ENCODE data around the gene HES3.

The HES3 gene

GRCh38 chr1:6248932-6249738 lies 5.2 kb downstream of the HES3 start:
- H2BK15ac ChIP-seq (ENCODE audit: low read length), result no peak overlapping the region
- H3K4me1 ChIP-seq (ENCODE audit: control insufficient read depth in 2 of 2, insufficient read depth in 1 of 2, low read depth in 1 of 2, low read length in 2 of 2), result peaks cover 14 to 20% of the 10 kb centered on the region in 2 donors
- peak overlapping the region; percentile 66 for H3K4me2 ChIP-seq (ENCODE audit: insufficient read depth, low read length, poor library complexity, severe bottlenecking)
- H2BK5ac ChIP-seq (ENCODE audit: low read length), result no peak overlapping the region
- no peak overlapping the region for H2AFZ ChIP-seq (ENCODE audit: low read length)
- no peak overlapping the region for H4K8ac ChIP-seq (ENCODE audit: low read depth, low read length)
- H3K27ac ChIP-seq (replicated peaks; ENCODE audit: low read length), result no peak overlapping the region
- no peak overlapping the region for H3K4ac ChIP-seq (ENCODE audit: low read length)
- H3K14ac ChIP-seq (ENCODE audit: low read length), result no peak overlapping the region
- H3K79me1 ChIP-seq (ENCODE audit: low read depth, low read length), result no peaks in the 10 kb centered on the region
- peaks cover 7 to 13% of the 10 kb centered on the region in 2 donors for H3K36me3 ChIP-seq (replicated peaks in 1 of 2; ENCODE audit: control insufficient read depth in 2 of 2, insufficient read depth in 2 of 2, low read length in 2 of 2)
- H3K18ac ChIP-seq (ENCODE audit: low read length), result peak overlapping the region; percentile 50
- H4K91ac ChIP-seq (ENCODE audit: low read depth, low read length, poor library complexity), result no peak overlapping the region
- H3K27me3 ChIP-seq (ENCODE audit: control insufficient read depth in 3 of 3, insufficient read depth in 3 of 3, low read depth in 1 of 3, low read length in 3 of 3), result peaks cover 5 to 44% (median 6%) of the 10 kb centered on the region in 3 experiments
- H2BK12ac ChIP-seq (ENCODE audit: low read length), result no peak overlapping the region
- peak overlapping the region; percentile 66 for H2AK5ac ChIP-seq (ENCODE audit: low read depth, low read length)
- peak overlapping the region; percentile 80 for H3K9ac ChIP-seq (ENCODE audit: low read depth, low read length, poor library complexity)
- WGBS, 2 donors (ENCODE audit: extremely low coverage in 2 of 2, insufficient read length in 2 of 2, insufficient replicate concordance in 1 of 2), result no CpG with 5 or more reads among the region's 96 CpGs
- peak overlapping the region; percentile 85 for H3K23ac ChIP-seq (ENCODE audit: low read depth, low read length, poor library complexity)
- DNase-seq (ENCODE audit: low spot score), result no peak
- peak overlapping the region in 1 of 2 donors; percentile 66 for H3K4me3 ChIP-seq (ENCODE audit: low read length in 2 of 2)
- no peak overlapping the region for H2BK120ac ChIP-seq (ENCODE audit: low read depth, low read length)
- no peaks in the 10 kb centered on the region for H3K9me3 ChIP-seq (replicated peaks in 1 of 2; ENCODE audit: control insufficient read depth in 2 of 2, insufficient read depth in 1 of 2, low read depth in 1 of 2, low read length in 2 of 2)

GRCh38 chr1:6249739-6250689 lies 6.0 kb downstream of the HES3 start:
- Histone ChIP-seq H3K79me1 (ENCODE audit: low read depth, low read length) (no peaks in the 10 kb centered on the region), H2BK5ac (ENCODE audit: low read length) (no peak overlapping the region), H3K4me1 (ENCODE audit: control insufficient read depth in 2 of 2, insufficient read depth in 1 of 2, low read depth in 1 of 2, low read length in 2 of 2) (peaks cover 8 to 16% of the 10 kb centered on the region in 2 donors), H3K4ac (ENCODE audit: low read length) (no peak overlapping the region), H4K91ac (ENCODE audit: low read depth, low read length, poor library complexity) (no peak overlapping the region), H2BK15ac (ENCODE audit: low read length) (no peak overlapping the region), H3K23ac (ENCODE audit: low read depth, low read length, poor library complexity) (peak overlapping the region; percentile 65), H3K9me3 (replicated peaks in 1 of 2; ENCODE audit: control insufficient read depth in 2 of 2, insufficient read depth in 1 of 2, low read depth in 1 of 2, low read length in 2 of 2) (no peaks in the 10 kb centered on the region), H3K4me2 (ENCODE audit: insufficient read depth, low read length, poor library complexity, severe bottlenecking) (peak overlapping the region; percentile 66), H3K14ac (ENCODE audit: low read length) (peak overlapping the region; percentile 94), H3K36me3 (replicated peaks in 1 of 2; ENCODE audit: control insufficient read depth in 2 of 2, insufficient read depth in 2 of 2, low read length in 2 of 2) (peaks cover 15 to 20% of the 10 kb centered on the region in 2 donors), H2AK5ac (ENCODE audit: low read depth, low read length) (peak overlapping the region; percentile 99), H3K27ac (replicated peaks; ENCODE audit: low read length) (no peak overlapping the region), H3K18ac (ENCODE audit: low read length) (peak overlapping the region; percentile 94), H3K4me3 (ENCODE audit: low read length in 2 of 2) (peak overlapping the region in 1 of 2 donors; percentile 15), H4K8ac (ENCODE audit: low read depth, low read length) (no peak overlapping the region), H3K27me3 (ENCODE audit: control insufficient read depth in 3 of 3, insufficient read depth in 3 of 3, low read depth in 1 of 3, low read length in 3 of 3) (peaks cover 0 to 37% (median 0%) of the 10 kb centered on the region in 3 experiments), H2AFZ (ENCODE audit: low read length) (no peak overlapping the region), H2BK120ac (ENCODE audit: low read depth, low read length) (no peak overlapping the region), H3K9ac (ENCODE audit: low read depth, low read length, poor library complexity) (peak overlapping the region; percentile 44), H2BK12ac (ENCODE audit: low read length) (peak overlapping the region; percentile 22)
- no peak for DNase-seq (ENCODE audit: low spot score)
- WGBS, 2 donors (ENCODE audit: extremely low coverage in 2 of 2, insufficient read length in 2 of 2, insufficient replicate concordance in 1 of 2), result no CpG with 5 or more reads among the region's 71 CpGs

GRCh38 chr1:6251233-6251632 lies 7.3 kb downstream of the HES3 start:
- Histone ChIP-seq H3K9ac (ENCODE audit: low read depth, low read length, poor library complexity) (no peak overlapping the region), H3K18ac (ENCODE audit: low read length) (peak overlapping the region; percentile 57), H3K27ac (replicated peaks; ENCODE audit: low read length) (no peak overlapping the region), H3K14ac (ENCODE audit: low read length) (no peak overlapping the region), H4K8ac (ENCODE audit: low read depth, low read length) (no peak overlapping the region), H2BK120ac (ENCODE audit: low read depth, low read length) (no peak overlapping the region), H3K4me3 (ENCODE audit: low read length in 2 of 2) (no peak overlapping the region), H2BK12ac (ENCODE audit: low read length) (peak overlapping the region; percentile 58), H3K36me3 (replicated peaks in 1 of 2; ENCODE audit: control insufficient read depth in 2 of 2, insufficient read depth in 2 of 2, low read length in 2 of 2) (peaks cover 15 to 20% of the 10 kb centered on the region in 2 donors), H3K27me3 (ENCODE audit: control insufficient read depth in 3 of 3, insufficient read depth in 3 of 3, low read depth in 1 of 3, low read length in 3 of 3) (peaks cover 0 to 30% (median 0%) of the 10 kb centered on the region in 3 experiments), H2BK15ac (ENCODE audit: low read length) (peak overlapping the region; percentile 58), H3K4me2 (ENCODE audit: insufficient read depth, low read length, poor library complexity, severe bottlenecking) (no peak overlapping the region), H2BK5ac (ENCODE audit: low read length) (no peak overlapping the region), H3K4ac (ENCODE audit: low read length) (no peak overlapping the region), H2AK5ac (ENCODE audit: low read depth, low read length) (peak overlapping the region; percentile 43), H4K91ac (ENCODE audit: low read depth, low read length, poor library complexity) (no peak overlapping the region), H2AFZ (ENCODE audit: low read length) (no peak overlapping the region), H3K4me1 (ENCODE audit: control insufficient read depth in 2 of 2, insufficient read depth in 1 of 2, low read depth in 1 of 2, low read length in 2 of 2) (peaks cover 8 to 13% of the 10 kb centered on the region in 2 donors), H3K79me1 (ENCODE audit: low read depth, low read length) (no peaks in the 10 kb centered on the region), H3K9me3 (replicated peaks in 1 of 2; ENCODE audit: control insufficient read depth in 2 of 2, insufficient read depth in 1 of 2, low read depth in 1 of 2, low read length in 2 of 2) (no peaks in the 10 kb centered on the region), H3K23ac (ENCODE audit: low read depth, low read length, poor library complexity) (peak overlapping the region; percentile 85)
- WGBS, 2 donors (ENCODE audit: extremely low coverage in 2 of 2, insufficient read length in 2 of 2, insufficient replicate concordance in 1 of 2), result no CpG with 5 or more reads among the region's 19 CpGs
- DNase-seq (ENCODE audit: low spot score), result no peak
